Parathyroid adenoma (tissue), 2 donors: ENCODE measurements around the gene IL1RN.

ENCODE experiments used
- H2AFZ ChIP-seq: fragments of 300-600 bp; sonication (generic); one replicate; pipeline ENCODE4 v1.7.0; 2017; ENCODE audit warnings: antibody characterized with exemption, mild to moderate bottlenecking
- H3K27ac ChIP-seq: fragments of 300-600 bp; sonication (generic); one replicate; pipeline ENCODE4 v1.7.0; 2017
- H3K27me3 ChIP-seq: fragments of 300-600 bp; sonication (generic); one replicate; pipeline ENCODE4 v1.7.0; 2017; ENCODE audit warnings: low read length; ENCODE audit not compliant: control insufficient read depth, insufficient read depth
- H3K36me3 ChIP-seq: fragments of 300-600 bp; sonication (generic); one replicate; pipeline ENCODE4 v1.7.0; 2017; ENCODE audit warnings: low read length; ENCODE audit not compliant: control insufficient read depth, insufficient read depth
- H3K4me1 ChIP-seq: fragments of 300-600 bp; sonication (generic); one replicate; pipeline ENCODE4 v1.7.0; 2017; ENCODE audit warnings: control low read depth
- H3K4me2 ChIP-seq: fragments of 300-600 bp; sonication (generic); one replicate; pipeline ENCODE4 v1.7.0; 2017; ENCODE audit warnings: low read length
- H3K4me3 ChIP-seq: fragments of 300-600 bp; sonication (generic); one replicate; pipeline ENCODE4 v1.7.0; 2017; ENCODE audit warnings: low read depth, low read length
- H3K79me2 ChIP-seq: fragments of 300-600 bp; sonication (generic); one replicate; pipeline ENCODE4 v1.7.0; 2017; ENCODE audit warnings: control low read depth
- H3K9ac ChIP-seq: fragments of 300-600 bp; sonication (generic); one replicate; pipeline ENCODE4 v1.7.0; 2017; ENCODE audit warnings: mild to moderate bottlenecking
- H3K9me3 ChIP-seq: fragments of 300-600 bp; sonication (generic); one replicate; pipeline ENCODE4 v1.7.0; 2017; ENCODE audit warnings: low read length; ENCODE audit not compliant: control insufficient read depth
- CTCF ChIP-seq: fragments of 300-600 bp; sonication (generic); IDR thresholded peaks from one replicate; pipeline ENCODE4 v1.7.0; 2017; ENCODE audit warnings: antibody characterized with exemption, mild to moderate bottlenecking
- donor health status: primary hyperparathyroidism.

Gene IL1RN

DNA sequence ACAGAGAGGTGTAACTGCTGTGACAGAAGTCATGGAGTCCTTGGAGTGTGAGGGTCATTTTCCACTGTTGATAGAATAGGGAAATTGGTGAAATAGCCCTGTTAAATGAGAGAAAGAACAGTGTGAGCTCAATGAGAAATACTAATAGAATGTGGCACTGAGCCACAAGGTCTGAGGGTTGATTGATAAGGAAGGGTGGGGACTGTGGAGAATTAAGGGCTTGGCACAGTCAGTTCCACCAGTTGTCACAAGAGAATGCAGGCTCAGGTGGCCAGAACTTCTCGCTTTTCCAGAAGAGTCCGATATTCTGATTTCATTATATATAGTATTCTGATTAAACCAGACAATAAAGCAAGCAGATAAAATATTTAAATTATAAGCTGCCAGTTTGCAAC is 9.1 kb upstream of the IL1RN start:
- Histone ChIP-seq H3K4me2 (no peak overlapping the region), H3K36me3 (no peaks in the 10 kb centered on the region), H3K27ac (no peak overlapping the region), H2AFZ (no peak overlapping the region), H3K9me3 (no peaks in the 10 kb centered on the region), H3K4me3 (no peak overlapping the region), H3K9ac (no peak overlapping the region), H3K79me2 (no peaks in the 10 kb centered on the region), H3K4me1 (no peaks in the 10 kb centered on the region), H3K27me3 (no peaks in the 10 kb centered on the region)
- TF ChIP-seq CTCF = no peak

DNA sequence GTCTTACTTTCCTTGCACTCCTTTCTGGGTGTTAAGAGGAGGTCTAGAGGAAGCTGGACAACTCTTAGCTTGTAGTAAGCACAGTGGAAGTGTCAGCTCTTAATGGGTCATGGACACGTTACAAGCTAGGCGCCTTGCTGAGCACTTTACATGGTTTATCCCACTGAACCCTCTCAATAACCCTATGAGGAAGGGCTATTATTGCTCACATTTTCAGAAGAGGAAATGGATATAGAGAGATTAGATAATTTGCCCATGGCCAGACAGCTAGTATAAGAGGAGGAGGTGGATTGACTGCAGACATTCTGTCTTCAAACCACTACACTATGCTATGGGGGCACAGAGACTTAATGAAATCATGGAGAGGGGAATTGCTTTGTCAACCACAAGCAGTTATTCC is 8.3 kb upstream of the IL1RN start:
- H3K27ac ChIP-seq = no peak overlapping the region
- no peaks in the 10 kb centered on the region for H3K4me1 ChIP-seq
- no peak overlapping the region for H3K4me2 ChIP-seq
- H3K9ac ChIP-seq = no peak overlapping the region
- no peak overlapping the region for H2AFZ ChIP-seq
- TF ChIP-seq CTCF = no peak
- H3K9me3 ChIP-seq = no peaks in the 10 kb centered on the region
- H3K36me3 ChIP-seq = no peaks in the 10 kb centered on the region
- no peaks in the 10 kb centered on the region for H3K79me2 ChIP-seq
- no peaks in the 10 kb centered on the region for H3K27me3 ChIP-seq
- H3K4me3 ChIP-seq = no peak overlapping the region

- no peak for TF ChIP-seq CTCF
- no peaks in the 10 kb centered on the region for H3K79me2 ChIP-seq
- no peaks in the 10 kb centered on the region for H3K36me3 ChIP-seq
- no peak overlapping the region for H3K4me2 ChIP-seq
- no peak overlapping the region for H3K9ac ChIP-seq
- H3K27me3 ChIP-seq = no peaks in the 10 kb centered on the region
- no peak overlapping the region for H2AFZ ChIP-seq
- no peaks in the 10 kb centered on the region for H3K4me1 ChIP-seq
- H3K27ac ChIP-seq = no peak overlapping the region
- H3K9me3 ChIP-seq = no peaks in the 10 kb centered on the region
- no peak overlapping the region for H3K4me3 ChIP-seq
Observed at GRCh38 chr2:113120861-113121260, 6.5 kb upstream of the IL1RN start.

DNA sequence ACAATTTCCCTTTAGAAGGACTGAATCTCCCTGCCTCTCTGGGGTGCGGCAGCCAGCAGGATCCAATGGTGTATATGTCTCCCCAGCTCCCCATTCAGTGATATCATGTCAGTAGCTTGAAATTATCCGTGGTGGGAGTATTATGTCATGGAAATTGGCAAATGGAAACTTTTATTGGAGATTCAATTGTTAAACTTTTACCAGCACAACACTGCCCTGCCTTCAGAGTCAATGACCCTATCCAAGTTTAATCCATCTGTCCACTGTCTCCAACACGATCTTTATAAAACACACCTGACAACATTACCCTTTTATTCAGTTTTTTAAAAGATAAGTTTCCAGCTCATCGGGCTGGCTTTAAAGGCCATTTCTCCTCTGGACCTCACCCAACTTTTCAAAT is 5.0 kb upstream of the IL1RN start:
- Histone ChIP-seq H3K27me3 (no peaks in the 10 kb centered on the region), H3K9me3 (no peaks in the 10 kb centered on the region), H3K27ac (no peak overlapping the region), H2AFZ (no peak overlapping the region), H3K4me1 (no peaks in the 10 kb centered on the region), H3K79me2 (no peaks in the 10 kb centered on the region), H3K4me3 (no peak overlapping the region), H3K36me3 (no peaks in the 10 kb centered on the region), H3K4me2 (no peak overlapping the region), H3K9ac (no peak overlapping the region)
- no peak for TF ChIP-seq CTCF

DNA sequence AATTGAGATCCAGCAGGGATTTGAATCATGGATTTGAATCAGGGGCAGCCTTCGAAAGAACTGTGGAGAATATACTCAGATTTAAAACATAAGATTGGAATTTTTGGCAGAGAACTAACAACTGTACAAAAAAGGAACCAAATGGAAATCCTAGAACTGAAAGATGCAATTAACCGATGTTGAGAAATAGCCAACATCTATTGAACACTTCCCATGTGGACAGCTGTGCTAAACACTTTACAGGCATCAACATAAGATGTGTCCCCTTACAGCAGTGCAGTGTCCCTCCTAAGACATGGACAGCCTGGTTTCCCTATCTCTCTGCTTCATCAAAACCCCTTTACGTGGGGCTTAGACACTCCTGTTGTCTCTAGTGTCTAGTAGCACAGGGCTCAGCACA is 3.7 kb upstream of the IL1RN start:
- H3K27me3 ChIP-seq = no peaks in the 10 kb centered on the region
- no peak overlapping the region for H2AFZ ChIP-seq
- no peak overlapping the region for H3K4me2 ChIP-seq
- H3K9me3 ChIP-seq = no peaks in the 10 kb centered on the region
- TF ChIP-seq CTCF = no peak
- H3K4me3 ChIP-seq = no peak overlapping the region
- H3K79me2 ChIP-seq = no peaks in the 10 kb centered on the region
- no peak overlapping the region for H3K27ac ChIP-seq
- no peaks in the 10 kb centered on the region for H3K4me1 ChIP-seq
- H3K9ac ChIP-seq = no peak overlapping the region
- no peaks in the 10 kb centered on the region for H3K36me3 ChIP-seq
